Ammon's horn (tissue), 1 donor: ENCODE data around the gene CFAP119.

ENCODE experiments used
- DNase-seq: peaks from one replicate; pipeline ENCODE4 v3.0.0-alpha.2; 2016; ENCODE audit warnings: low spot score

The CFAP119 gene

DNA sequence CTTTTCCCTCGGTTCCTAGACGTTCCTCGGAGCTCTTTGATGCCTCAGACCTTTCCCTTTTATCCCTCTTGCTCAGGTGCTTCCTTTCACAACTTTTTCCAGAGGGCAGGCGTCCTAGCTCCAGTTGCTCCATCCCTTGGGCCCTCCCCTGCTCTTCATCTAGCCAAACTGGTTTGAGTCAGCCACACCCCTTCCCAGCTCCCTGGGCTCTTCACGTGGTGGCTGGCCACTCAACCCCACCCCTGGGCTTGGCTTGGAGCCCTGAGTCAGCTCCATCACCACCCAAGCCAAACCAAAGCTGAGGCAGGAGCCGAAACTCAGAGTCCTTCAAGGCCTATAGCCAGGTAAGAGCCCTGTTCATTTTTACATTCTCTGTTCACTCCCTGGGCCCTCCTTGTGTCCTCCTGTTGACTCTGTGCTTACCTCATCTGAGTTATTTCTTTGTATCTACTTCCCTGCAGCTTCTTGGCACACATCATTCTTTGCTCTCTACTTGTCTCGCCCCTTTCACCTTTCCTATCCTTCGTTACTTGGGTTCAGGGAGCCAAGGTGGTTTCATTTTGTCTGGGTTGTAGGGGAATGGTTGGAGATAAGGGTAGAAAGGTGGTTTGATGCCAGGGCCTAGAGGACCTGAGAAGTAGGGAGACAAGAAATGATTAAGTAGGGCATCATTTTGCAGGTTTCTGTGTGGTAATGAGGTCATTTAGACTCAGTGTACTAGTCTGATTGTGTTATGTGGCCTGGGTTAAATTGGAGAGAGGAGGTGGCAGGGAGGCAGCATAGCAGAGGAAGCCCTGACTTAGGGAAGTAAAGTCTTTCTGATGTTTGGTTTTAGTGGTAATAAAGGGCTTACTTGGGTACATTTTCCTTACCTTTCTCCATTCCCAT is 21.3 kb downstream of the CFAP119 start:
- no peak for DNase-seq

DNA sequence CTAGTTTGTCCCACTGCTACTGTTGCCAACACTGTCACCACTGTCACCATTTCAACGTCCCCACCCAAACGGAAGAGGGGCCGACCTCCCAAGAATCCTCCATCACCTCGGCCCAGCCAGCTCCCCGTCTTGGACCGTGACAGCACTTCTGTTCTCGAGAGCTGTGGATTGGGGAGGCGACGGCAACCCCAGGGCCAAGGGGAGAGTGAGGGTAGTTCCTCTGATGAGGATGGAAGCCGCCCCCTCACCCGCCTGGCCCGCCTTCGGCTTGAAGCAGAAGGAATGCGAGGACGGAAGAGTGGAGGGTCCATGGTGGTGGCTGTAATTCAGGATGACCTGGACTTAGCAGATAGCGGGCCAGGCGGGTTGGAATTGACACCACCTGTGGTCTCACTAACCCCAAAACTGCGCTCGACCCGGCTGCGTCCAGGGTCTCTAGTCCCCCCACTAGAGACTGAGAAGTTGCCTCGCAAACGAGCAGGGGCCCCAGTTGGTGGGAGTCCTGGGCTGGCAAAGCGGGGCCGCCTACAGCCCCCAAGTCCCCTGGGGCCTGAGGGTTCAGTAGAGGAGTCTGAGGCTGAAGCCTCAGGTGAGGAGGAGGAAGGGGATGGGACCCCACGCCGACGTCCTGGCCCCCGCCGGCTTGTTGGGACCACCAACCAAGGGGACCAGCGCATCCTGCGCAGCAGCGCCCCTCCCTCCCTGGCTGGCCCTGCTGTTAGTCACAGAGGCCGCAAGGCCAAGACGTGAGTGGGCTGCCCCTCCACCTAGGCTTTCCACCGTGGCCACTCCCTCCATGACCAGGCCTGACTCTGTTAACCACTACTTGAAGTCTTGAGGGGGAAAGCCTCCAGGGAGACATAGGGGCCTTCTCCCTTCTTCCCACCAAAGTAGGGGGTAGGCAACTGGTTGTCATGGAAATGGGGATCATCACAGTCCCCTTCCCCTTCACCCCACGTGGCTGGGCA is 22.6 kb downstream of the CFAP119 start:
- no peak for DNase-seq

DNA sequence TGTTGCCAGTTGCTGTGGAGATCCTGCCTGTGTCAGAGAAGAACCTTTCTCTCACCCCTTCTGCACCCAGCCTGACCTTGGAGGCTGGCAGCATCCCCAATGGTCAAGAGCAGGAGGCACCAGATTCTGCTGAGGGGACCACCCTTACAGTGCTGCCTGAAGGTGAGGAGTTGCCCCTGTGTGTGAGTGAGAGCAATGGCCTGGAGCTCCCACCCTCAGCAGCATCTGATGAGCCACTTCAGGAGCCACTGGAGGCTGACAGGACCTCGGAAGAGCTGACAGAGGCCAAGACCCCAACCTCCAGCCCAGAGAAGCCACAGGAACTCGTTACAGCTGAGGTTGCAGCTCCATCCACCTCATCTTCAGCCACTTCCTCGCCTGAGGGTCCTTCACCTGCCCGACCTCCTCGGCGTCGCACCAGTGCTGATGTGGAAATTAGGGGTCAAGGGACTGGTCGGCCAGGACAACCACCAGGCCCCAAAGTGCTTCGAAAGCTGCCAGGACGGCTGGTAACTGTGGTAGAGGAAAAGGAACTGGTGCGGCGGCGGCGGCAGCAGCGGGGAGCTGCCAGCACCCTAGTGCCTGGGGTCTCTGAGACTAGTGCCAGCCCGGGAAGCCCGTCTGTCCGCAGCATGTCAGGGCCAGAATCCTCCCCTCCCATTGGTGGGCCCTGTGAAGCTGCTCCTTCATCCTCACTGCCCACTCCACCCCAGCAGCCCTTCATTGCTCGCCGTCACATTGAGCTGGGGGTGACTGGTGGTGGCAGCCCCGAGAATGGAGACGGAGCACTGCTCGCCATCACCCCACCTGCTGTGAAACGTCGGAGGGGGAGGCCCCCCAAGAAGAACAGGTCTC is 23.8 kb downstream of the CFAP119 start:
- no peak for DNase-seq

DNA sequence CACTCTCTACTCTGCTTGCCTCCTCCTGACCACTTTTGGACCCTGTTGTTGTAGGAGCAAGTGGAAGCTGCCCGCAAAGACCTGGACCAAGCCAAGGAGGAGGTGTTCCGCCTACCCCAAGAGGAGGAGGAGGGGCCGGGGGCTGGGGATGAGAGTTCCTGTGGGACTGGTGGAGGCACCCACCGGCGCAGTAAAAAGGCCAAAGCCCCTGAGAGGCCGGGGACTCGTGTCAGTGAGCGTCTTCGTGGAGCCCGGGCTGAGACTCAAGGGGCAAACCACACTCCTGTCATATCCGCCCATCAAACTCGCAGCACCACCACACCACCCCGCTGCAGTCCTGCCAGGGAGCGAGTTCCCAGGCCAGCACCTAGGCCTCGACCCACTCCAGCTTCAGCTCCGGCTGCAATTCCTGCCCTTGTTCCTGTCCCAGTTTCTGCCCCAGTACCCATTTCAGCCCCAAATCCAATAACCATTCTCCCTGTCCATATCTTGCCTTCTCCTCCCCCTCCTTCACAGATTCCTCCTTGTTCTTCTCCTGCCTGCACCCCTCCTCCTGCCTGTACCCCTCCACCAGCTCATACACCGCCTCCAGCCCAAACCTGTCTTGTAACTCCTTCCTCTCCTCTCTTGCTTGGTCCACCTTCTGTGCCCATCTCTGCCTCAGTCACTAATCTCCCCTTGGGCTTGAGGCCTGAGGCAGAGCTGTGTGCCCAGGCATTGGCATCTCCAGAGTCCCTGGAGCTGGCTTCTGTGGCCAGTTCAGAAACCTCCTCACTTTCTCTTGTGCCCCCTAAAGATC is 24.7 kb downstream of the CFAP119 start:
- no peak for DNase-seq

DNA sequence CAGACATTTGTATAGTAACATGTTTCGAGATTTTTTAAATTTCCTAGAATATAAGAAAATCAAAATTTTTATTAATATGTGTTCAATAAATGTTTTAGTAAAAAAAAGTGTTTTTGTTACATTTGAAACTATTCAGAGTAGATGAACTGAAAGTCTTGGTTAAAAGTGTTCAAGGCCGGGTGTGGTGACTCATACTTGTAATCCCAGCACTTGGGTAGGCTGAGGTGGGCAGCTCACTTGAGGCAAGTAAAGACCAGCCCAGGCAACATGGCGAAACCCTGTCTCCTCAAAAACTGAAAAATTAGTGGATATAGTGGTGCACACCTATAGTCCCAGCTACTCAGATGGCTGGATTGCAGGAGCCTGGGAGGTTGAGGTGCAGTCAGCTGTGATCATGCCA is 30.5 kb downstream of the CFAP119 start:
- DNase-seq = no peak

DNA sequence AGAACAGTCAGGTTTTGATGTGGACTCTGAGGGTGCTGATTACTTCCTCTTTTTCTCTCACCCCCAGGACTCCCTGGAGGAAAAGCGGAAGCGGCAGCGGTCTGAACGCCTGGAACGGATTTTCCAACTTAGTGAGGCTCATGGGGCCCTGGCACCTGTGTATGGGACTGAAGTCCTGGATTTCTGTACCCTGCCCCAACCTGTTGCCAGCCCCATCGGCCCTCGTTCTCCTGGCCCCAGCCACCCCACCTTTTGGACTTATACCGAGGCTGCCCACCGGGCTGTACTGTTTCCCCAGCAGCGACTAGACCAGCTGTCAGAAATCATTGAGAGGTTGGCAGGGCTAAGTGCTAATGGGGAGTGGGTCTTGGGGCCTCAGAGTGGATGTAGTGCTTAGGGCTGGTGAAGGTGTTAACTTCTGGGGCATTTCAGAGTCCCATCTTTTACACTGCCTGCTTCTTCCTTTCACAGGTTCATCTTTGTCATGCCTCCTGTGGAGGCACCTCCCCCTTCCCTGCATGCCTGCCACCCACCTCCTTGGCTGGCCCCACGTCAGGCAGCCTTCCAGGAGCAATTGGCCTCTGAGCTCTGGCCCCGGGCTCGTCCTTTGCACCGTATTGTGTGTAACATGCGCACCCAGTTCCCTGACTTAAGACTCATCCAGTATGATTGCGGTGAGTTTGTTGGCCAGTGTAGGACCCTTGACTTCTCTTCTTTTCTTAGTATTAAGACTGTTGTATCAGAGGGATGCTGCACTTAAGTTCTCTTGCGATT is 32.8 kb downstream of the CFAP119 start:
- DNase-seq = peak; percentile 27

DNA sequence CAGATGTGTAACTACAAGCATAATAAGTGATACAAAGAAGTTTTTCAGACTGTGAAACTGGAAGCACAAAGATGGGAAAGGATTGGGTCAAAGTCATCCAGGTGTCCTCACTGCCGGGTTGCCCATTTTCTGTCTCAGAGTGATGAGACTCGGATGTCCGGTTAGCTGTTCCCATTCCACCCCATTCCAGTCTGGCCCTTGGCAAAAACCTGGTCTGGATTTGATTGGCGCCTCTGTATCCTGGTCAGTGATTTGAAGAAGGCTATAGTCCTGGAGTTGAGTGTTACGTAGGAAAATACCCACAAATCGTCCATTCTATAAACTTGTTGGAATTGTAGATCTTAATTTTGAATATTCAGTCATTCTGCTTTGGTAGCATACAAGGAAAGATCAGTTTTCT is 33.5 kb downstream of the CFAP119 start:
- DNase-seq = no peak

DNA sequence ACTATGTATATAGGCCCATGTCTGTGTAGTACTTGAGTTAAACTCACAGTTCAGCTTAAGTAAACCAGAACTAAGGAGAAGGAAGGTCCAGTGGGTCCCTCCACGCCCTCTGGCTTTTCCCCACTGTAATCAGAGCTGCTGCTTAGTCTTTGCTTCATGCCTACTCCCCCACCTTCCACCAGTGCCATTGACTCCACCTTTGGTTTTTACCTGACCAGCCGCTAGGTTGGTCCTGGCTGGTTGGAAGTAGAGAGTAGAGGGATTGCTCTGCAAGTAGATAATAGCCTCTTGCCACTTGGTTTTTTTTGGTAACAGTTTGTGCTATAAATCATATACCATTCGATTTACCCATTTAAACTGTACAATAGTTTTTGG is 36.5 kb downstream of the CFAP119 start:
- DNase-seq = no peak

DNA sequence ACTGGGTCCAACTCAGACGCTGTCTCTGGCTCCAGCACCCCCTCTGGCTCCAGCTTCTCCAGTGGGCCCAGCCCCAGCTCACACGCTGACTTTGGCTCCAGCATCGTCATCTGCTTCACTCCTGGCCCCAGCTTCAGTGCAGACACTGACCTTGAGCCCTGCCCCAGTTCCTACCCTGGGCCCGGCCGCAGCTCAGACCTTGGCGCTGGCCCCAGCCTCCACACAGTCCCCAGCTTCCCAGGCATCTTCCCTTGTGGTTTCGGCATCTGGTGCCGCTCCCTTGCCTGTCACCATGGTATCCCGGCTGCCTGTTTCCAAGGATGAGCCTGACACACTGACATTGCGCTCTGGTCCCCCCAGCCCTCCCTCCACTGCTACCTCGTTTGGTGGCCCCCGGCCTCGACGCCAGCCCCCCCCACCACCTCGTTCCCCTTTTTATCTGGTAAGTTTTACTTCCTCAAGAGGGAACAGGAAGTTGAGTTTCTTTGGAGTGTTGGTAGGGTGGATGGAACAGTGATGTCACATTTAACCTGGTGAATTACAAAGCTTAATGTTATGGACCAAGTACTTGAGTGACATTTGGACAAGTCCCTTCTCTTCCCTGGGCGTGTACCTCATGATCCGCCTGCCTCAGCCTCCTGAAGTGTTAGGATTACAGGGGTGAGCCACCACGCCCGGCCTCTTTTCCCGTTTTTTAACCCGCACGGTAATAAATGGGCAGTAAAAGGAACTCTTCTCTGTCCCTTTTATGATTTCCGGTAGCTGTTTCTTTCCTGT is 37.0 kb downstream of the CFAP119 start:
- peak; percentile 54 for DNase-seq

DNA sequence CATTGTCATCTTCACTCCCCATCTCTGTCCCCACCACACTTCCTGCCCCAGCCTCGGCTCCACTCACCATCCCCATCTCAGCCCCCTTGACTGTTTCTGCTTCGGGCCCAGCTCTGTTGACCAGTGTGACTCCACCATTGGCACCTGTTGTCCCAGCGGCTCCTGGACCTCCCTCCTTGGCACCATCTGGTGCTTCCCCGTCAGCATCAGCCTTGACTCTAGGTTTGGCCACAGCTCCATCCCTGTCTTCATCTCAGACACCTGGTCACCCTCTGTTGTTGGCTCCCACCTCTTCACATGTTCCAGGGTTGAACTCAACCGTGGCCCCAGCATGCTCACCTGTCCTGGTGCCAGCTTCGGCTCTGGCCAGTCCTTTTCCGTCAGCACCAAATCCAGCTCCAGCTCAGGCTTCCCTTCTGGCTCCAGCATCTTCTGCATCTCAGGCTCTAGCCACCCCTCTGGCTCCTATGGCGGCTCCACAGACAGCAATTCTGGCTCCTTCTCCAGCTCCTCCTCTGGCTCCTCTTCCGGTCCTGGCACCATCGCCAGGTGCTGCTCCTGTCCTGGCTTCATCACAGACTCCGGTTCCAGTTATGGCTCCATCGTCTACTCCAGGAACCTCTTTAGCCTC is 38.0 kb downstream of the CFAP119 start:
- no peak for DNase-seq

DNA sequence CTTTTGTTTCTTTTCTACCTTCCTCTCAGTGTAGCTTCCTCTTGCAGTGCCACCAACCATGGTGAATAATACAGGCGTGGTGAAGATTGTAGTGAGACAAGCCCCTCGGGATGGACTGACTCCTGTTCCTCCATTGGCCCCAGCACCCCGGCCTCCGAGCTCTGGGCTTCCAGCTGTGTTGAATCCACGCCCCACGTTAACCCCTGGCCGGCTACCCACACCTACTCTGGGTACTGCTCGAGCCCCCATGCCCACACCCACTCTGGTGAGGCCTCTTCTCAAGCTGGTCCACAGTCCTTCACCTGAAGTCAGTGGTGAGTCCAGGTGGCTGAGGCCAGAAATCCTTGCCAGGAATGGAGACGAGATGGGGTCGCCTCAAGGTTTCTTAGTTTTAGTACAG is 38.9 kb downstream of the CFAP119 start:
- no peak for DNase-seq

DNA sequence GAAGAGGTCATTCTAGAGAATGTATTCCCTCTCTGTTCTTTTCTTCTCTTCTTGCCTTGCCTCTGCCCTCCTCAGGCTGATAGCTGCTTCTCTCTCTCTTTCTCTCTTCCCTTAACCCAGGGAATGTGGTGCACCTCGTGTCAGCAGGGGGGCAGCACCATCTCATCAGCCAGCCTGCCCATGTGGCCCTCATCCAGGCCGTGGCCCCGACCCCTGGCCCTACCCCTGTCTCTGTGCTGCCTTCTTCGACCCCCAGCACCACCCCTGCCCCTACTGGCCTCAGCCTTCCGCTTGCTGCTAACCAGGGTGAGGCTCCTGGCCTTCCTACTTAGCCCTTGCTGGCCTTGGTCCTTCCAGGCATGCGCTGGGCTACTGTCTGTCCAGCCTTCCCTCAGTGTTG is 39.4 kb downstream of the CFAP119 start:
- no peak for DNase-seq

DNA sequence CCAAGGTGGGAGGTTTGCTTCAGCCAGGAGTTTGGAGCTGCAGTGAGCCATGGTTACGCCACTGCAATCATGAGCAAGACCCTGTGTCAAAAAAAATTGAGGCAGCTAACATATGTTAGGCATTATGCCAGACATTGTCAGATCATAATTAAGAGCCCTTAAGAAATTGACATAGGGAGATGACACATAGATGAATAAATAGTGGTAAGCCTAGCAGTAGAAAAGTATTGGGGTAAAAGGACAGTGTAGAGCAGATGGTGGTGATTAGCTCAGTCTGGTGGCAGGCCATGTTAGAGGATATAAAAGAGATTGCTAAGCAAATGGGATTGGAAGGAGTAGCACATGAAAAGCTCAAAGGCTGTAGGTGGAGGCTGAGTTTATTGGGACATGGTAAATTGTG is 40.3 kb downstream of the CFAP119 start:
- no peak for DNase-seq

DNA sequence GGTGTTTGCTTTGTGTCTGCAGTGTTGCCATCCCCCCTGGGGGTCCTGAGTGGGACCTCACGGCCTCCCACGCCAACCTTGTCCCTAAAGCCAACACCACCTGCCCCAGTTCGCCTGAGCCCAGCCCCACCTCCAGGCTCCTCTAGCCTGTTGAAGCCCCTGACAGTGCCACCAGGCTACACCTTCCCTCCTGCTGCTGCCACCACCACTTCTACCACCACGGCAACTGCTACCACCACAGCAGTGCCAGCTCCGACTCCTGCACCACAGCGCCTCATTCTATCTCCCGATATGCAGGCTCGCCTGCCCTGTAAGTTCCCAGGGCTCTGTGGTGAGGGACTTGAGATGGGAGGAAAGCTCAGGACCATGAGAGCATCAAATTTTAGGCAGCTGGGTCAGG is 40.7 kb downstream of the CFAP119 start:
- no peak for DNase-seq

DNA sequence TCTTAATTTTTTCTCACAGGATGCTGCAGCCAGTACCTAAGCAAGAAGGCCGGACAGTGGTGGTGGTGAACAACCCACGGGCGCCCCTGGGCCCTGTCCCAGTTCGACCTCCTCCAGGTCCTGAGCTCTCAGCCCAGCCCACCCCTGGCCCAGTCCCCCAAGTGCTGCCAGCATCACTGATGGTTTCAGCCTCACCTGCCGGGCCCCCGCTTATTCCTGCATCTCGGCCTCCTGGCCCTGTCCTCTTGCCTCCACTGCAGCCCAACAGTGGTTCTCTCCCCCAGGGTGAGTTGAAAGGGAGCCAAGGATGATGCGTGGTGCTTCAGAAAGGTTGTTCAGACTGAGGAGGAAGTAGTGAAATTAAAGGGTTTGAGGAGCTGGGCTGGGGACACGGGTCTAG is 41.2 kb downstream of the CFAP119 start:
- no peak for DNase-seq

DNA sequence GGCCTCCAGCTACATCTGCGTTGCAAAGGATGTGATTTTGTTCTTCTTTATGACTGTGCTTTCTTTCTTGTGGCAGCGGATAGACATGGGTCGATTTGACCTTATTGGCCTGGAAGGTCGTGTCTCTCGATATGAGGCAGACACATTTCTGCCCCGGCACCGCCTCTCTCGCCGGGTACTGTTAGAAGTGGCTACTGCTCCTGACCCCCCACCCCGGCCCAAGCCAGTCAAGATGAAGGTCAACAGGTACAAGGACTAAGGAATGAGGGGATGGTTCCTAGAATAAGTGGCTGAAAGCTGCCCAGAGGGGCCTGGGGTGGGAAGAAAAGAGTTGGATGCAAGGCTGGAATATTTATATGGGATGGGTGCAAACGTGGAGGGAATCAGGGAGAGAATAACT is 41.8 kb downstream of the CFAP119 start:
- no peak for DNase-seq

DNA sequence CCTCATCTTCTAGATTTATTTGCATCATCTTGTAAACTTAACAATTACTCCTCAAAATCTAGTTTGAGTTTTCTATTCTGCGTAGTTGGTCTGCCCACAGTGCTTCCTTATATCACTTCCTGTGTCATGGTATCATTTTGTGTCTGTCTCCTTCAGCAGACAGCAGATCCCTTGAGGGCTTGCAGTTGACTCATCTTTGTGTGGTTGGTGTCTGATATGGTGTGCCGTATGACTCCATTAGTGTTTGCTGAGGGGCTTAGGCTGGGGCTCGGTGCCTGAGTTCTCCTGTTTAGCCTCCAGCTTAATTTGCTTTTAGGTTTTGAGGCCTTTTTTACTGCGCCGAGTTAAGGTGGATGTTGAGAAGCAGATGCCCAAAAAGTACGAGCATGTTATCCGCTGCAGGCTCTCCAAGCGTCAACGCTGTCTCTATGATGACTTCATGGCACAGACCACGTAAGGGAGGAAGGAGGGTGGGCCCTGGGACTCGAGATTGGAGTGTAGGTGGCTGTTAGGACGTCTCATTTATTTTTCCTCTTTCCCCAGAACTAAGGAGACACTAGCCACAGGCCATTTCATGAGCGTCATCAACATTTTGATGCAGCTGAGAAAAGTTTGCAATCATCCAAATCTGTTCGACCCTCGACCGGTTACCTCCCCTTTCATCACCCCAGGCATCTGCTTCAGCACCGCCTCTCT is 46.0 kb downstream of the CFAP119 start:
- DNase-seq = peak; percentile 19

DNA sequence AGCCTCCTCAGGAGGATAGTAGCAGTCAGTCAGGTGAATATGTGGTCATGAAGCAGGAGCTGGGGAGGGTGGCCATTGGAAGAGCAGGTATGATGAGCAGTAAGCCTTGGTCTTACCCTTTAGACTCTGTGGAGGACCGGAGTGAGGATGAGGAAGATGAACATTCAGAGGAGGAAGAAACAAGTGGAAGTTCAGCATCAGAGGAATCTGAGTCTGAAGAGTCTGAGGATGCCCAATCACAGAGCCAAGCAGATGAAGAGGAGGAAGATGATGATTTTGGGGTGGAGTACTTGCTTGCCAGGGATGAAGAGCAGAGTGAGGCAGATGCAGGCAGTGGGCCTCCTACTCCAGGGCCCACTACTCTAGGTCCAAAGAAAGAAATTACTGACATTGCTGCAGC is 50.1 kb downstream of the CFAP119 start:
- DNase-seq = no peak

DNA sequence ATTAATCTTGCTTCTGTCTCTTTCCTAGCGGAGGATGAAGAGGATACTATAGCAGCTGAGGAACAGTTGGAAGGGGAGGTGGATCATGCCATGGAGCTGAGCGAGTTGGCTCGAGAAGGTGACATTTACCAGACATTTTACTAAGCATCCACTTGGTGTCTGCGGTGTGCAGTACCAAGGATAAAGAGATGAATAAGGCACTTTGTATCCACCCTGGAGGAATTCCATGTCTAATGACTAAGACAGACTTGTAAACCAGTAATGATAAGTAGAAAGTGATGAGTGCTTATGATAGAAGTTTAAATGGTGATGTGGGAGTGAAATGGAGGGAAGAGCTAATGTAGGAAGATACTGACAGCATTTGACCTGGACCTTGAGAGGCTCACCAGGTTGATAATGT is 50.9 kb downstream of the CFAP119 start:
- no peak for DNase-seq
